ENCODE measurements around the gene ARHGAP31.
A peak's percentile ranks its signal among the peaks of the same experiment; 100 is the strongest.
"Not testable (repeated sequence)": the region's sequence is repeated elsewhere in the genome, so short reads cannot be mapped to it uniquely, and the experiment has no call there.

Gene ARHGAP31

DNA sequence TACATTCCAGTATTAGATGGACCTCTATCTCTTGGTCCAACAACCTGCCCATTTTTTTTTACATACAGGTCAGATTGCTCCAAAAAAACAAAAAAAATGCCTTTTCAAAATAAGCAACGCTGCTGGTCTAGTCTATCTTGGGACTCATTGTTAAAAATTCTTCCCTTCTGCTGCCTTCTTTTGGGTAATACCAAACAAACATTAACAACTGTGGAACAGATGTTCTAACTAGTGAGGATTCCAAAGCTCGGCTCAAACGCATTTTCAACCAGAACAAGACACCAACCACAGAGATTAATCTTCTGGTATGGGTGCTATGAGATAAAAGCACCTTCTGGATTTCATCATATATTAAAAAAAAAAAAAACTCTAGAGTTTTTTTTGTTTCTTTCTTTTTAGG, 24.7 kb downstream of the ARHGAP31 start:
- DNase-seq, result no peak

DNA sequence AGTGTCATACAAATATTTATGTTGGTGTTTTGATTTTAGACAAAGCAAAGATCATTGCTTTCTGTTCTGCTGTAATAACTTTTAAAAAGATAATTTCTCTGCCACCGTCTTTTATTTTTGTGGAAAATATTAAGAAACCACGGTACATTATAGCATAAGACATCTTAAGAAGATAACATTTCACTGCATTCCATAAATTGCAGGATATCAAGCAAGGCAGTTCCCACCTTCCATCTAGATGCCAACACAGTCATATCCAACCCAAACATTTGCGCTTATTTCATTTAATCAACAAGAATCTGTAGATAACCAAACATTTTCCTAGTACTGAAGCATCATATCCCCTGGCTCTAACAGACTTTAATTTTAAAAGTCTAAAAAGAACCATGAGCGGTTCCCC, 25.1 kb downstream of the ARHGAP31 start:
- DNase-seq, result no peak

DNA sequence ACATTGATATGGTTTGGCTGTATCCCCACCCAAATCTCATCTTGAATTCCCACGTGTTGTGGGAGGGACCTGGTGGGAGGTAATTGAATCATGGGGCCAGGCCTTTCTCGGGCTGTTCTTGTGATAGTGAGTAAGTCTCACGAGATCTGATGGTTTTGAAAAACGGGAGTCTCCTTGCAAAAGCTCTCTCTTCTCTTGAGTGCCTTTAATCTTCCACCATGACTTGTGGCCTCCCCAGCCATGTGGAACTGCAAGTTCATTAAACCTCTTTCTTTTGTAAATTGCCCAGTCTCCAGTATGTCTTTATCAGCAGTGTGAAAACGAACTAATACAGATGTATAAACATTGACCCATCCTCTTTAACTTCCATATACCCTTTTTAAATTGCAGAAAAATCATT, 26.6 kb downstream of the ARHGAP31 start:
- not testable (repeated sequence) for DNase-seq

DNA sequence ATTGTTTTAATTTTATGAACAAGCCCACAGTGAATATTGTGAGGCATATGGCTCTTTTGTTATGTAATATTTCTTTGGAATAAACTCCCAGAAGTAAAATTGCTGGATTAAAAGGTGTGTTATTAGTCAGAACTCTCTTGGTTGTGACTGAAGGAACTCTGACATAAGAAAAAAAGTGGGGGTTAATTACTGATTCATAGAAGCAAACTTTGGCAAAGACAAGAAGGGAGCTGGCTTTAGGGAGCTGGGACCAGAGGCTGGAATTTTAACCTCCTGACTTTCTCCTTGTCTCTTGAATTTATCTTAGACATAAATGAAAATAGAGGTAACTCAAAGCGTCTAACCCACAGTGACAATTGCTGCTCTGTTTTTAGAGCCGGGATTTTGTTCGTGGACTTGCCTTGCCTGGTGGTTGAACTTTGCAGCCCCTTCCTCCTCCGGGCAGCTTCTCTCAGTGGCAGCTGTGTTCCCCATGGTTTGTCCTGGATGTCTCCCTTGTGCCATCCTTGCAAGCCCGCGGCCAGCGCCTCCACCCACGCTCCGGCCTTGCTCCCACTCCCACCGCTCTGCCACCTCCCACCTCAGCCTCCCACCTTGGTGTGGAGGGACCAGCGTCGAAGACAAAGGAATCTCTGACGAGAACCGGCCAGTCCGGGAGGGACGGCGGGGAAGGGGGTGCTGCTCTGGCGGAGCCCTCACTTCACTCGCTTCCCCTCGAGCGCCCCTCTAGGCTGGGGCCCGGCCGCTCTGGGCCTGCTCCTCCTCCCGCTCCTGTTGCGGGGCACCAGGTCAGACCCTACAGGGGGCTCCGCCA, 28.0 kb downstream of the ARHGAP31 start:
- DNase-seq, result peak in 10 of 56 donors; percentile 15 to 61 (median 52)

DNA sequence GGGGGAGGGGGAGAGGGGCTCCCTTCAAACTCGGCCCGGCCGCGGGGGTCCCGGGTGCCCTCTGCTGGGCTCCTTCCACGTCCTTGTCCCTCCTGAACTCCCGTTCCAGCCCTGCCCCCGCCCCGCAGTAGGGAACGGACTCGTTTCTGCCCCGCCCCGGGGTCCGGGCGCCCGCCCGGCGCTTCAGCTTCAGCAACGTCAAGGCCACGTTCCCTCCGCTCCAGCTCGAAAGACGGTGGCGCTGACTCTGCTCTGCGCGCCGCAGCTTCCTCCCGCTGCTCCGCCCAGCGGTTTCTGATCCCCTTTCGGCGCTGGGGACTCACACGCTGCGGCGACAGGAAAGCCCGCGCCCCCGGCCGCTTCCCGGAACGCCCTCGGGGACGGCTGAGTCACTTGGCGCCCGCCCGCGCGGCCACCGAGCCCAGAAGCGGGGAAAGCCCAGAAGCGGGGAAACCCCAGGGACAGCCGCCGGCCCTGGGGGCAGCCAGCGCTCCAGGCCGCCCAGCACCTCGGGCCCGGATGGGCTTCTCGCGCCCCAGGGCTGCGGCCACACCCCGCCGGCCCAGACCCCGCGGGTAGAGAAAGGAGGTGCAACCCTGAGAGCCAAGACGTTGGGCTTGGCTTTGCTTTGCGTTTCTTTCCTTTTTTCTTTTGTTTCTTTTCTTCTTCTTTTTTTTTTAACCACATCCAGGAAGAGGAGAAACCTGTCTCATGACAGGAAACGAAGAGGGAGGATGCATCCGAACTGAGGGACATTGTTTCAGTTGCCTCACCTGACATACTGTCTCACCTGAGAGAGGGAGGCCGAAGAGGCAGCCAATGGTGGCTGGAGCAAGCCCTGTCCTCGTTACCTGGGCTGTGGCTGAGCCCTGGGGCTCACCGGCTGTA, 28.9 kb downstream of the ARHGAP31 start:
- peak; percentile 14 to 85 (median 56) for DNase-seq

DNA sequence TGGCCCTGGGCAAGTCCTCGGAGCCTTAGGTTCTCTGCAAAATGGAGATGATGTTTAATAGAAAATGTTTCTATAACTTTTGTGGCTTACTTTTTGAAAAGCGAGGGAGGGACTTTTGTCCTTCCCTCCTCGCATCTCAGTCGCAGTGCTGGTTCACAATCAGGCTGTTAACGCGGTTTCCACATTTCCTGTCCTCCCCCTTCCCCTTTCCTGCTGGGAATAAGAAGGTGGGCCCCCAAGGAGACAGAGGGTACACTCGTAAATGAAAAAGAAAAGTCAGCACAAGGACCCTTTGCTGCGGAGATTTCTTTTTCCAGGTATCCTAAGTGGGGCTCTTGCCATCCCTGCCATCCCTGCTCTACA, 29.5 kb downstream of the ARHGAP31 start:
- no peak for DNase-seq

DNA sequence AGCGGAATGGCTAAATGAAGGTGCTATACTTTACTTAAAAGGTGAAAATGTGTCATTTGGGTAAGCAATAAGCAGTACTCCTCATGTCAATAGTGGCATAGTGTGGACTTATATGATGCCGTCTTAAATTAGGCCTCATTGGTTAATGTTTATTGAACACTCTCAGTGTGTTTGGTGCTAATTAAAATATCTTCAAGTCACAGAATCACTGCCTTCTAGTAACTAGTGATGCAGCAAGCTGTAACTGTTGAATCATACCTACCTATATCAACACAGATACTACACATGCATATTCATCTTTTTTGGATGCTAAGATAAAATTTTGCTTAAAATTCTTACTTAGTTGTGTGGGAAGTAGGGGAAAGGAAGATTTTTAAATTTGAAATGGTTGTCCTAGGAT, 30.7 kb downstream of the ARHGAP31 start:
- no peak for DNase-seq

DNA sequence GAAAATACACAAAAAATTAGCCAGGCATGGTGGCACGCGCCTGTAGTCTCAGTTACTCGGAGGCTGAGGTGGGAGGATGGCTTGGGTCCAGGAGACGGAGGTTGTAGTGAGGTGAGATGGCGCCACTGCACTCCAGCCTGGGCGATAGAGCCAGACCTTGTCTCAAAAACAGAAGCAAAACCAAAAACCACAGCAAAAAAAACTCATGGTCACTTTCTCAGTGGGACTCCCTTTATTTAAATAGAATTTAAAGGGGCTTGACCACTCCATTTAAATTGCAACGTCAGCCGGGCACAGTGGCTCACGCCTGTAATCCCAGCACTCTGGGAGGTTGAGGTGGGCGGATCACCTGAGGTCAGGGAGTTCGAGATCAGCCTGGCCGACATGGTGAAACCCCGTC, 32.8 kb downstream of the ARHGAP31 start:
- DNase-seq, result no peak

DNA sequence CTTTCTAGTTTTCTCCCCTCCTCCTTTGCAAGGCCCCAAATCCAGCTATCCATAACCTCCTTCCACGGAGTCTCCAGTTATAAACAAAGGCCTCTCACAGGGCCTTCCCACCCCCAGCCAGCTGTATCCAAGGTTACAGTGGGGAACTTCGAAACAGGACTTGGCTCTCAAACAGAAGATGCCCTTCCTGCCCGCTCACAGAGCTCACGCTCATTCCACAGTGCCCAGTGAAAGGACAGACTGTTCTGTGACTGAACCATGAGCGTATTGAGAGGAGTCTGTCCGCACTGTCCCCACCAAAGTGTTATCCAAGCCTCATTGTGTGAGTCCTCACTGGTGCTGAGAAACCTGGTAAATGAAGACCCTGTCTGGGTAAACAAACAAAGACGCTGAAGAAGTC, 35.4 kb downstream of the ARHGAP31 start:
- DNase-seq, result peak in 53 of 56 donors; percentile 7 to 82 (median 60)

DNA sequence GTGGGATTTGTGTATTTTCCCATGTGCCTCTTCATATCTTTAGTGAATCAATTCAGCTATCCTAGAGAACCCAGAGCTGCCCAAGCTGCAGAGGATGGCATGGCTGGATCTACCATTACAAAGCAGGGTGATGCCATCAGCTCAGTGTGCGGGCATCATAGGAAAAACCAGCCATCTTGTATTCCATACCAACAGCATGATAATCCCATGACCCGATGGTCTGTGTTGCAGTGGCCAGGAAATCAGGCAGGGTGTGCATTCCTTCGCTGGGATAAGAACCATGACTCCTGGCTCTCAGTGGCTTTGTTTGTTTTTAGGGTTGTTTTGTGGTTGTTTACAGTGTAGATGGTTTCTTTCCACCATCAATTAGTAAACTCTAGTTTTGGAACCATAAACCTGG, 36.0 kb downstream of the ARHGAP31 start:
- peak in 2 of 56 donors; percentile 28 to 39 for DNase-seq

DNA sequence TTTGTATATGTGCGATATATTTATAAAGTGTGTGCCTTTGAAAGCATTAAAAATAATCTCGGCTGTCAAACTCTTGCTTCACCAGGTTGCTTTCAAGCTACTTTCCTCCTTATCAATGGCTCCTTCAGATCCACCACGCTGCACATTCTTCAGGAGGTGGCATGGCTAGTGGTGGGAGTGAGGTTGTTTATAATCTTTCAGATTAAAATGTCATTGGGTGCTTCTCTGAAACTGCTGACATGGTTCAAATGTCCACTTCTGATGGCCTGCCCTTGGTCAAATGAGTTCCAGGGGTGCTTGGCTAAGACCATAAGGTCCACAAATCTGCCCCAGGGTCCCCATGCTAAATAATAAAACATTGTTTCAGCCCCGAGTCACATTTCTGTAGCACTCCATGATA, 36.7 kb downstream of the ARHGAP31 start:
- no peak for DNase-seq

DNA sequence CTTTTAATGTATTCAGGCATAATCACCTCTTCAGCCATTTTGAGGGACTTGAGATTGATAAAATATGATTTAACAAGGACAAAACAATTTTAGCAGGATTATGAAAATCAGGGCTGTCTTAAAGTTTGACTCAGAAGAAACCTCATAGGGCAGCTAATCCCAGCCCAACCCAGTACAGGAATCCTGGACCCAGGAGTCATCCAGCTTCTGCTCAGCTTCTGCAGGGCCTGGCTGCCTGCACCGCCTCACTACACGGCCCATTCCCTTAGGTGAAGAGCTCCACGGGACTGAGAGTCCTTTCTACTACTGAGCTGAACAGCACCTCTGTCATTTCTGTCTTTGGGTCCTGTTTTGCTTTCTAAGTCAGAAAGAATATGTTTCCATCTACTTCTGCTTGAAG, 37.5 kb downstream of the ARHGAP31 start:
- DNase-seq, result no peak

DNA sequence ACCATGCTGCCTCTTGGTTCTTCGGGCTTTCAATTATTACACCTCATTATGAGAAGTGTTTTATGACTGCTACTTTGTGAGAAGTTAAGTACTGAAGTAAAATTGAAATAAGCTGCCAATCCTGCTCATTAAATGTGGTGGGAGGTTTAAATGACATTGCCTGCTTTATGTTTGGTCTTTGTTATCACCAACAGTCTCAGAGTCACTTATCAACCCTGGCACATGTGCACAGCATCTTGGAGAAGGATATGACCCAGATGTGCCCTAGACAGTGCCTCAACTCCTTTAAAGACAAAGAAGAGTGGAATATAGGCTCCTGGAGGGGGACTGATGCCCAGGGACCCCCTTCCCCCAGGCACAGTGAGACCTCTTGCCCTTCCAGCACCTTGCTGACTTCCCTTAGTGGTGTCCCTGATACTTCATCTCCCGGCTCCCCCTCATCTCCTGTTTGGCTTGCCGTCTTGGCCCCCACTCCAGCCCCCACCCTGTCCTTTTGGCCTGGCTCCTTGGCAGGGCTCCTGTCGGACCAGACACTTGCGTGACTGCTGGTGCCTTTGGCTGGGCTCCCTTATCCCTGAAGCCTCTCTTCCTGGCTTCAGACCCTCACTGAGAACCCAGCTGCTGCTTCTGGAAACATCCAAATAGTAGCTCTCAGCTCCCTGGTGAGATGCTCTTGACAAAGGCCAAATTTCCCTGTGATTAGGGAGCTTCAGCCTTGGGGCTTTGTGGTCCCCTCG, 39.8 kb downstream of the ARHGAP31 start:
- peak in 5 of 56 donors; percentile 2 to 16 (median 3) for DNase-seq

DNA sequence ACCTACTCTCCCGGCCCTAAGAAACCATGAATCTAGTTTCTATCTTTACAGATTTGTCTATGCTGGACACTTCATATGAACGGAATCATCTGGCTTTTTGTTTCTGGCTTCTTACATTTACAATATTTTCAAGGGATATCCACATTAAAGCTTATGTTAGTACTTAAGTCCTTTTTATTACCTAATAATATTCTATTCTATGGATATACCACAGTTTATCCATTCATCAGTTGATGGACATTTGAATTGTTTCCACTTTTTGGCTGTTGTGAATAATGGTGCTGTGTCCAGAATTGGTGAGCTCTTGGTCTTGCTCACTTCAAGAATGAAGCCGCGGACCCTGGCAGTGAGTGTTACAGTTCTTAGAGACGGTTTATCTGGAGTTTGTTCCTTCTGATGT, 42.6 kb downstream of the ARHGAP31 start:
- DNase-seq, result no peak

DNA sequence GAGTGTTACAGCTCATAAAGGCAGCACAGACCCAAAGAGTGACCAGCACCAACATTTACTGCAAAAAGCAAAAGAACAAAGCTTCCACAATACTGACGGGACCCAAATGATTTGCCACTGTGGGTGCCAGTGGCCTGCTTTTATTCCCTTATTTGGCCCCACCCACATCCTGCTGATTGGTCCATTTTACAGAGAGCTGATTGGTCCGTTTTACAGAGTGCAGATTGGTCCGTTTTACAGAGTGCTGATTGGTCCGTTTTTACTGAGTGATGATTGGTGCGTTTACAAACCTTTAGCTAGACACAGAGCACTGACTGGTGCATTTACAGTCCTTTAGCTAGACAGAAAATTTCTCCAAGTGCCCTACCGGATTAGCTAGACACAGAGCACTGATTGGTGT, 43.2 kb downstream of the ARHGAP31 start:
- DNase-seq, result not testable (repeated sequence)

DNA sequence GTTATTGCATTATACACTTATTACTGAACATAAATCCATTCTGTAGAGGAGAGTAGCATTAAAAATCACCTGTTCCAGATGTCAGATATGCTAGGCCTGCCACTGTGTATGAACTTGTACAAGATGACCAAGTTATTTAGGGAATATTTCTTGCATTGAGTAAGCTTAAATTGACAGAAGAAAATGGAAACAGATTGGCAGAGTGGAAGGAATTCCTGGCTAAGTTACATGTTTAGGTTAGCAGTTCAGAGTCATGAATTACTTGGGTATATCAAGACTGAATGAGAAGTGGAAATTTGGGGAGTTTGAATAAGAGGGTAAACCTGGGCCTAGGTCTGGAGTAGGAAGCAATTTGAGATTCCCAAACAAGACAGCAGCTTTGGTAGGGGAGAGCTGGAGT, 44.6 kb downstream of the ARHGAP31 start:
- DNase-seq, result no peak

DNA sequence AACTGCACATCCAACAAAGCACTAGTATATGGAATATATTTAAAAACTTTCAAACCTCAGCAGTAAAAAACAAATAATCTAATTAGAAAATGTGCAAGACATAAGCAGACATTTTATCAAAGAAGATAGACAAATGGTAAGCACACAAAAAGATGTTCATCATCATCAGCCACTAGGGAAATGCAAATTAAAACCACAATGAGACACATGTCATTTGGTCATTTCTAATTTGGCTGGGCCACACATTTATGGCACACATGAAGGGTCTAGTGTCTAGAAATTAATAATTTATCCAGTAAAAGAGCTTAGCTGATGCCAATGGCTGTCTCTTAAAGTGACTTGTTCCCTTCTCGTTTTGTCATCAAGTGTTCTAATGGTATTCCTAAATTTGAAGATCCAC, 45.8 kb downstream of the ARHGAP31 start:
- no peak for DNase-seq

DNA sequence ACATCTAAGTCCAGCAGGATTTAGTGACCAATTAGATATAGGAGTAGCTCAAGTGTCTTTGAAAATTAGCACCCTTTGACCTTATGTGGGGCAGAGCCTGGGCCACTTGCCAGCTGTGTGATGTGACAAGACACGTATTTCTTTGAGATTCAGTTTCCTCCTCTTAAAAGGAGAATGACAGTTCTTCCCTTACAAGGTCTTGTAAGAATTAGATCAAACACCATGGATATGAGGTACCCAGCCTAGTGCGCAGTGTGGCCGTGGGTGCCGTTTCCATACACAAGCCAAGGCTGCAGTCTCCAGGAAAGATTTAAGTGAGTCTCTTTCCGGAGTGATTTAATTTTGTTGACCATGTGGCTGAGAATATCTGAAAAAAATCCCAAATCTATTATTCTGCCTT, 46.3 kb downstream of the ARHGAP31 start:
- no peak for DNase-seq

DNA sequence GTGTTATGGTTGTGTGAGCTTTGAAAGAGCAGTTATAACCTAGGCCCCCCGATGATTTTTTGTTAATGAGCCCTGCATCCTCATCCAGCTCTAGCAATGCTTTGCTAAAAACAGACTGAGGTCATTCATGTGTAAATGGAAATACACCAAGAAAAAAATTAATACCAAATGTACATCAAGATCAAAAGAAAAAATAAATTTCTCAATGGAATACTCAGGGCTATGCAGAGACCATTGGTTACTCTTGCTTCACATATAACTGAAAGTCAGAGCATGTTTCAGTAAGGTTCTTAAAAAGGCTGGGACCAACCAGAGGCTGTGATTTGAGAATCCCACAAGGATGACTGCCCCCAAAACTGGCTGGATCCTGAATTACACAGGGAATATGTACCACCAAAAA, 48.0 kb downstream of the ARHGAP31 start:
- DNase-seq, result no peak

DNA sequence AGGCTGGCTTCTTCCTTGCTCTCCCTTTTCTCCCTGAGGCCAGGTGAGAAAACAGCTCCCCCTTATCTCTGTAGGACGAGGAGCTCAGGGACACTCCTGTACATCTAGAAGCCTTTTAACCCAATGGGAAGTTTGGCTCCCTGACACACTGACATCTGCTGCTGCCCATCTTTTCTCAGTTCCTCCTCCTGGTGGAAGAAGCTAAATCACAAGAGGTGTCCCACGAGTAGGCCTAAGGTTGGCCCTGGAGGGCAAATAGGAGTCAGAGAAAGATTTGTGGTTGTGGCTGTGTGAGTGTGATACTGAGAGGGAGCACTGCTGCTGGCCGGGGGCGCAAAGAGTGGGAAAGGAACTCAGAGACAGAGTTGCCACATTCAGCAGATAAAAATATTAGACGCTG, 49.5 kb downstream of the ARHGAP31 start:
- DNase-seq, result no peak

DNA sequence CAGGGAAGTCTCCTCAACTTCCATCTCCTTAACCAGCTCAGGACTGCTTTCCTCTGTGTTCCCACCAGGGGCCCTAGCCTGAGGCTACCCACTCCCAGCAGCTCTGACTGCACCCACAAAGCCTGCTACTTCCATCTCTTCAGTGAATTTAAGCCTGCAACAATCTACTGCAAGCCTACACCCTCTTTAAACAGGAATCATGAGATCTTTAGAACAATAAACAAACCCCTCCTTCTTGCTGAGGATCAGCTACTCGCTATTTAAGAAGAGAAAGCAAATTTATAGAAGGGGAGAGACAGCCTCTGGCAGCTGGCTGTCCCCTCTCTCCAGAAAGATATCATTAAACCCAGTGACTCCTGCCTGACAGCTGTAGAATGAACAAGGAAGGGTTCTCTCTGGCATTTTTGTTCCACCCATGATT, 51.9 kb downstream of the ARHGAP31 start:
- DNase-seq, result no peak

DNA sequence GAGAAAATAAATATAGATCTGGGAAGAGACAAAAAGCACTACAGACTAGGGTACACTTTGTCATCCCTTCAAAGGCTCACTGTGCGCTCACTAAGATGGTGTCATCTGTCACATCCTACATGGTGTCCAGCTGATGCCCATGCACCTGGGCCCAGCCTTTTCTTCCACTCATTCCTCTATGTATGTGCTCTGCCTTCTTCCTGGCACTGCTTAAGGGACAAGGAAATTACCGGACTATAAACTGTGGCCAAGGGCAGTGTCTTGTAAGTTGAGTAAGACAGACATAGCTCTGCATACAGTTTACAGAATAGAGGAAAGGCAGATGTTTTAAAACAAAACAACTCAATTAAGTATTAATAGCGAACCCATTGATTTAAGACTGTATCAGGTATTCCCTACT, 52.9 kb downstream of the ARHGAP31 start:
- no peak for DNase-seq
